Caco-2 (cell line): ENCODE data around the gene SPSB2. TPM values are rescaled to one million over a fixed set of nuclear protein-coding genes. Genes with fewer than 3 reads are reported as not detected.
"Not testable (repeated sequence)": the region's sequence is repeated elsewhere in the genome, so short reads cannot be mapped to it uniquely, and the experiment has no call there.

Source experiments
- BruUV-seq: library from RNA; stranded (reverse); fragments of 400-500 nt; replicated peaks from 2 replicates; lab custom pipeline; 2021; lab: Mats Ljungman, UMichigan
- CTCF ChIA-PET: fragments of 300-600 bp; sonication (Branson Sonifier 250); formaldehyde crosslinking; loops from one replicate; lab custom pipeline; 2022; ENCODE audit warnings: antibody characterized with exemption; lab: Charles Lee
- POLR2A ChIA-PET: fragments of 300-600 bp; sonication (Branson Sonifier 250); formaldehyde crosslinking; loops from one replicate; lab custom pipeline; 2022; ENCODE audit warnings: antibody characterized with exemption; lab: Charles Lee
- DNase-seq, 2 experiments: peaks; one replicate each; pipeline versions ENCODE4 v3.0.0 to v3.0.0-alpha.2; 2020 to 2022
- H3K27me3 ChIP-seq: replicated peaks from 2 replicates; pipeline ENCODE4 v1.6.0; 2011; ENCODE audit warnings: low read length; ENCODE audit not compliant: control insufficient read depth, insufficient read depth
- H3K36me3 ChIP-seq: 2 replicates; pipeline ENCODE4 v1.5.1; 2011; ENCODE audit warnings: low read length; ENCODE audit not compliant: control insufficient read depth, insufficient read depth
- H3K4me1 ChIP-seq: fragments of 250-450 bp; sonication (Bioruptor Pico); 2 replicates; pipeline ENCODE4 v1.5.1; 2020; ENCODE audit warnings: mild to moderate bottlenecking
- H3K4me3 ChIP-seq: 2 replicates; pipeline ENCODE4 v1.5.1; 2011; ENCODE audit warnings: low read depth, mild to moderate bottlenecking, control low read depth, low read length
- H3K9me3 ChIP-seq: fragments of 250-450 bp; sonication (Bioruptor Pico); 2 replicates; pipeline ENCODE4 v1.5.1; 2020; ENCODE audit warnings: mild to moderate bottlenecking, moderate library complexity
- H3K27ac Mint-ChIP-seq: one replicate; pipeline ENCODE4 v1.8.0; 2022; ENCODE audit warnings: mixed read lengths; ENCODE audit not compliant: unreplicated experiment
- H3K27me3 Mint-ChIP-seq: one replicate; pipeline ENCODE4 v1.8.0; 2022; ENCODE audit warnings: mixed read lengths; ENCODE audit not compliant: insufficient read depth, unreplicated experiment
- H3K36me3 Mint-ChIP-seq: one replicate; pipeline ENCODE4 v1.8.0; 2022; ENCODE audit warnings: mild to moderate bottlenecking, mixed read lengths; ENCODE audit not compliant: insufficient read depth, unreplicated experiment
- H3K4me1 Mint-ChIP-seq: one replicate; pipeline ENCODE4 v1.8.0; 2022; ENCODE audit warnings: low read depth, mixed read lengths; ENCODE audit not compliant: unreplicated experiment
- H3K4me3 Mint-ChIP-seq: one replicate; pipeline ENCODE4 v1.8.0; 2022; ENCODE audit warnings: mild to moderate bottlenecking, moderate library complexity, mixed read lengths; ENCODE audit not compliant: unreplicated experiment
- H3K9me3 Mint-ChIP-seq: one replicate; pipeline ENCODE4 v1.8.0; 2022; ENCODE audit warnings: mixed read lengths; ENCODE audit not compliant: unreplicated experiment
- CTCF ChIP-seq, 2 experiments: fragments of 200-600 bp in 1 of 2; IDR thresholded peaks; 1 replicate in 1 of 2; 2 replicates in 1 of 2; pipeline versions ENCODE4 v1.5.1 to v1.8.0; 2011 to 2022; ENCODE audit warnings: antibody characterized with exemption in 1 of 2, control low read depth in 1 of 2, inconsistent platforms in 1 of 2, low read depth in 1 of 2, low read length in 1 of 2, mild to moderate bottlenecking in 1 of 2, moderate library complexity in 1 of 2; ENCODE audit not compliant: insufficient read depth in 1 of 2, severe bottlenecking in 1 of 2, unreplicated experiment in 1 of 2
- intact Hi-C: fragments of 100-400 bp; cut with micrococcal nuclease; formaldehyde crosslinking; loops from one replicate; pipeline ENCODE4 v1.10.0; 2022; ENCODE audit not compliant: unreplicated experiment
- total RNA-seq: library from RNA; stranded (reverse); gene quantifications from 2 replicates; pipeline ENCODE4 v1.2.3, GENCODE V29; 2022

Gene SPSB2
- total RNA-seq, 1 experiment from 2014 or later: 23.7 TPM

- Histone ChIP-seq H3K9me3 (no peaks in the 10 kb centered on the region), H3K4me3 (no peak overlapping the region), H3K36me3 (peaks cover 6% of the 10 kb centered on the region; the same call in 1 of the 2 replicates), H3K27me3 (no peaks in the 10 kb centered on the region), H3K4me1 (peaks cover 50% of the 10 kb centered on the region)
- intact Hi-C loops: no loop called here
- TF ChIP-seq CTCF (IDR thresholded peaks at IDR 0.05; ENCODE audit: insufficient read depth in 1 of 2, low read depth in 1 of 2, low read length in 1 of 2, severe bottlenecking in 1 of 2, unreplicated experiment in 1 of 2): no peak
- BruUV-seq: no TSS peak
- H3K27me3 Mint-ChIP-seq: no peaks in the 10 kb centered on the region
- H3K27ac Mint-ChIP-seq: peak overlapping the region; percentile 98
- DNase-seq: no peak
- H3K4me3 Mint-ChIP-seq: no peak overlapping the region
- peaks cover 21% of the 10 kb centered on the region for H3K4me1 Mint-ChIP-seq
- ChIA-PET POLR2A (no interaction called here), CTCF (interaction anchor here (2.9 kb wide), 1 partner anchor 16 kb away, joined by 12 read pairs; the partner anchor contains the start of gene SPSB2)
- no peaks in the 10 kb centered on the region for H3K9me3 Mint-ChIP-seq
- peaks cover 72% of the 10 kb centered on the region for H3K36me3 Mint-ChIP-seq
Observed at GRCh38 chr12:6888360-6888759, 15.3 kb upstream of the SPSB2 start.

- BruUV-seq: no TSS peak
- Mint-ChIP-seq H3K27ac (peak overlapping the region; percentile 98), H3K4me3 (no peak overlapping the region), H3K27me3 (no peaks in the 10 kb centered on the region), H3K4me1 (peaks cover 21% of the 10 kb centered on the region), H3K9me3 (no peaks in the 10 kb centered on the region), H3K36me3 (peaks cover 80% of the 10 kb centered on the region)
- DNase-seq: peak in 1 of 2 experiments; percentile 48
- no peaks in the 10 kb centered on the region for H3K27me3 ChIP-seq
- H3K4me1 ChIP-seq: peaks cover 50% of the 10 kb centered on the region
- ChIA-PET POLR2A (interaction anchor here (1.9 kb wide), 1 partner anchor 15 kb away, joined by 12 read pairs; the partner anchor contains the start of gene SPSB2), CTCF (interaction anchor here (0.6 to 2.9 kb wide), 4 partner anchors 15 to 121 kb away, joined by 3 to 12 read pairs (median 3); partner anchors contain the start of gene SPSB2)
- no peaks in the 10 kb centered on the region for H3K9me3 ChIP-seq
- H3K4me3 ChIP-seq: no peak overlapping the region
- H3K36me3 ChIP-seq: peaks cover 6% of the 10 kb centered on the region; the same call in 1 of the 2 replicates
- no peak for TF ChIP-seq CTCF (IDR thresholded peaks at IDR 0.05; ENCODE audit: insufficient read depth in 1 of 2, low read depth in 1 of 2, low read length in 1 of 2, severe bottlenecking in 1 of 2, unreplicated experiment in 1 of 2)
- intact Hi-C loops: no loop called here
Observed at GRCh38 chr12:6887460-6887859, 14.4 kb upstream of the SPSB2 start.

- intact Hi-C loops: loop anchor here (1.0 kb wide), 1 partner anchor 13 kb away; the partner anchor contains the start of gene SPSB2
- Mint-ChIP-seq H3K4me3 (peak overlapping the region; percentile 74), H3K4me1 (peaks cover 21% of the 10 kb centered on the region), H3K27ac (peak overlapping the region; percentile 98), H3K36me3 (peaks cover 83% of the 10 kb centered on the region)
- H3K4me1 ChIP-seq: peaks cover 47% of the 10 kb centered on the region
- not testable (repeated sequence) for H3K36me3 ChIP-seq, H3K27me3 Mint-ChIP-seq, H3K9me3 ChIP-seq, H3K27me3 ChIP-seq, H3K9me3 Mint-ChIP-seq, H3K4me3 ChIP-seq
- ChIA-PET POLR2A (interaction anchor here (0.6 to 1.9 kb wide), 3 partner anchors 14 to 781 kb away, joined by 3 to 12 read pairs (median 4); partner anchors contain the start of gene SPSB2), CTCF (interaction anchor here (0.6 to 2.9 kb wide), 4 partner anchors 14 to 120 kb away, joined by 3 to 12 read pairs (median 3); partner anchors contain the start of gene SPSB2)
- BruUV-seq: TSS peak; percentile 9
- peak; percentile 88 to 94 for DNase-seq
Observed at GRCh38 chr12:6886206-6886999, 13.3 kb upstream of the SPSB2 start.
